ENCODE results near the gene TJP1.

GRCh38 chr15:29734917-29735572 lies 87.2 kb downstream of the TJP1 start:
- TF ChIP-seq RXRA (IDR thresholded peaks at IDR 0.05; ENCODE audit: insufficient read depth, low read depth, low read length) (no peak), POLR2A (IDR thresholded peaks at IDR 0.05; ENCODE audit: control extremely low read depth in 1 of 2, low read depth in 2 of 2, low read length in 2 of 2) (no peak)
